Common myeloid progenitor, CD34-positive (primary cell): ENCODE results near the gene ATP6V0B.

Source experiments
- CTCF ChIA-PET: fragments of 350-600 bp; sonication (Branson Sonifier 250); formaldehyde crosslinking; loops from one replicate; lab custom pipeline; 2021; ENCODE audit warnings: antibody characterized with exemption; lab: Charles Lee
- POLR2A ChIA-PET: fragments of 350-600 bp; sonication (Branson Sonifier 250); formaldehyde crosslinking; loops from one replicate; lab custom pipeline; 2021; ENCODE audit warnings: antibody characterized with exemption; lab: Charles Lee
- DNase-seq, 3 donors: peaks; one replicate each; pipeline versions ENCODE4 v3.0.0 to v3.0.0-alpha.2; 2013
- H3K27ac ChIP-seq, 2 experiments: 1 replicate in 1 of 2; 2 replicates in 1 of 2; pipeline ENCODE4 v1.7.0; 2013; ENCODE audit warnings: inconsistent platforms in 2 of 2, low read length in 2 of 2, mild to moderate bottlenecking in 2 of 2, low read depth in 1 of 2, moderate library complexity in 1 of 2; ENCODE audit not compliant: severe bottlenecking in 2 of 2, insufficient read depth in 1 of 2, poor library complexity in 1 of 2
- H3K27me3 ChIP-seq, 5 experiments: replicated peaks in 2 of 5; 1 replicate in 3 of 5; 2 replicates in 2 of 5; pipeline versions ENCODE4 v1.6.1 to v1.7.0; 2013; ENCODE audit warnings: low read length in 4 of 5, mild to moderate bottlenecking in 2 of 5, moderate library complexity in 2 of 5, inconsistent platforms in 1 of 5; ENCODE audit not compliant: insufficient read depth in 5 of 5, control insufficient read depth in 4 of 5
- H3K36me3 ChIP-seq, 4 experiments: 1 replicate in 2 of 4; 2 replicates in 2 of 4; pipeline versions ENCODE4 v1.6.1 to v1.7.0; 2013; ENCODE audit warnings: low read length in 3 of 4, control low read depth in 1 of 4, mild to moderate bottlenecking in 1 of 4; ENCODE audit not compliant: control insufficient read depth in 4 of 4, insufficient read depth in 4 of 4
- H3K4me1 ChIP-seq, 4 experiments: 1 replicate in 3 of 4; 2 replicates in 1 of 4; pipeline versions ENCODE4 v1.6.1 to v1.7.1; 2013; ENCODE audit warnings: low read length in 3 of 4, mild to moderate bottlenecking in 3 of 4, control low read depth in 1 of 4, inconsistent platforms in 1 of 4, moderate library complexity in 1 of 4; ENCODE audit not compliant: control insufficient read depth in 4 of 4, insufficient read depth in 4 of 4; ENCODE audit errors: control extremely low read depth in 1 of 4
- H3K4me3 ChIP-seq, 7 experiments: 1 replicate in 4 of 7; 2 replicates in 3 of 7; pipeline versions ENCODE4 v1.5.1 to v1.7.0; 2013; ENCODE audit warnings: mild to moderate bottlenecking in 7 of 7, low read length in 6 of 7, moderate library complexity in 6 of 7, inconsistent platforms in 2 of 7, low read depth in 2 of 7, control low read depth in 1 of 7; ENCODE audit not compliant: insufficient read depth in 4 of 7, control insufficient read depth in 1 of 7; ENCODE audit errors: extremely low read depth in 1 of 7
- H3K9me3 ChIP-seq, 5 experiments: 1 replicate in 4 of 5; 2 replicates in 1 of 5; pipeline versions ENCODE4 v1.6.1 to v1.7.1; 2013; ENCODE audit warnings: low read length in 4 of 5, mild to moderate bottlenecking in 2 of 5, inconsistent platforms in 1 of 5, low read depth in 1 of 5, moderate library complexity in 1 of 5; ENCODE audit not compliant: control insufficient read depth in 4 of 5, insufficient read depth in 2 of 5; ENCODE audit errors: control extremely low read depth in 1 of 5
- whole genome bisulfite sequencing: methylation state at CpG from one replicate; pipeline ENCODE4 v1.1.5; 2013; ENCODE audit not compliant: insufficient coverage; 5-methylcytosine and 5-hydroxymethylcytosine counted together

Gene ATP6V0B

DNA sequence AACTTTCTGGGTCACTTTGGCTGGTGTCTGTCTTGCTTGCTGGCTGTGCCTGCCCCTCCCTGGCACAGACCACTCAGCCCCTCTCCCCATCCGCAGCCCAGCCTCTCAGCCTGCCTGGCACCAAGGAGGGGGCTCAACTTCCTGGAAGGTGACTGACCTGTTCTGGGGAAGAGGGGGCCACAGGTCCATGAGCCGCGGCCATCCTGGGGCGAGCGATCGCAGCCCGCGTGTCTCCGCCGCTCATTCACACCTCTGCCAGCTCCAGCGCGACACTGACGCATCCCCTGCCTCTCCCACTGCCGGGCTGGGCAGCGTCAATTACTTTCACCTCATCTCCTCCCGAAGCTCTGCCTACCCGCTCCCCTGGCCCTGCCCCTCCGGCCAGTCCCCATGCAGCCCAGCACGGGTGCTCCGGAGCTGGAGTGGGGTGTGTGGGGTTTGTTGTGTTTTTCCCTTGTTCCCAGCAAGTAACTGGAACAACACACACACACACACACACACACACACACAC, 42.2 kb downstream of the ATP6V0B start:
- ChIA-PET CTCF (interaction anchor here (1.0 to 7.2 kb wide), 4 partner anchors 12 to 26 kb away, joined by 4 to 51 read pairs (median 22); no protein-coding TSS in a partner anchor), POLR2A (no interaction called here)
- H3K4me1 ChIP-seq = peaks cover 0 to 25% (median 23%) of the 10 kb centered on the region in 4 experiments
- DNase-seq = no peak
- H3K36me3 ChIP-seq = no peaks in the 10 kb centered on the region
- no peak overlapping the region for H3K4me3 ChIP-seq
- H3K9me3 ChIP-seq = no peaks in the 10 kb centered on the region
- no peaks in the 10 kb centered on the region for H3K27me3 ChIP-seq
- WGBS = 99% methylated on average over 11 of the region's 20 CpGs
- no peak overlapping the region for H3K27ac ChIP-seq

DNA sequence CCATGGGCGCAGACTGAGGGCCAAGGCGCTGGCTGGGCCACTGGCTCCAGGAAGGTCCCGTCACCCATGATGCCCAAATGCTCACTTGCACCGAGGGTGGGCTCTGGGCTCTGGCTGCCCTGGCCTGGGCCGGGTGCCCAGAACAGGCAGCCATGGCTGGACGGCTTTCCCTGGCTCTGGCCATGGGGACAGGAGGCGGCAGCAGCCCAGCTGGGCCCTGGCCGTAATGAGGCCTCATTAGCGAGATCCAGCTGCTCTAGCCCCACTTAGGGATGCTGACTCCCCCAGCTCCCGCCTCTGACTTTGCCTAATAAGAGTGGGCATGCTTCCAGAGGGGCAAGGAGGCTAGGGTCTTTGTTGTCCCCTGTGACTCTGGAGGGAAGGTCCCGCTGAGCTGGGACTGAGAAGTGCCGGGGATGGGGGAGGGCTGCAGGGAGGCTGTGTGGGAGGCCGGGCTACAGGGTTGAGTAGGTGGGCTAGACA, 44.7 kb downstream of the ATP6V0B start:
- POLR2A ChIA-PET = no interaction called here
- CTCF ChIA-PET = interaction anchor here (6.7 to 7.2 kb wide), 3 partner anchors 14 to 16 kb away, joined by 38 to 51 read pairs (median 43); no protein-coding TSS in a partner anchor
- Histone ChIP-seq H3K4me1 (peaks cover 0 to 3% (median under 1%) of the 10 kb centered on the region in 4 experiments), H3K36me3 (no peaks in the 10 kb centered on the region), H3K4me3 (no peak overlapping the region), H3K9me3 (no peaks in the 10 kb centered on the region), H3K27ac (no peak overlapping the region), H3K27me3 (no peaks in the 10 kb centered on the region)
- WGBS = 98% methylated on average over 7 of the region's 13 CpGs
- DNase-seq = no peak

DNA sequence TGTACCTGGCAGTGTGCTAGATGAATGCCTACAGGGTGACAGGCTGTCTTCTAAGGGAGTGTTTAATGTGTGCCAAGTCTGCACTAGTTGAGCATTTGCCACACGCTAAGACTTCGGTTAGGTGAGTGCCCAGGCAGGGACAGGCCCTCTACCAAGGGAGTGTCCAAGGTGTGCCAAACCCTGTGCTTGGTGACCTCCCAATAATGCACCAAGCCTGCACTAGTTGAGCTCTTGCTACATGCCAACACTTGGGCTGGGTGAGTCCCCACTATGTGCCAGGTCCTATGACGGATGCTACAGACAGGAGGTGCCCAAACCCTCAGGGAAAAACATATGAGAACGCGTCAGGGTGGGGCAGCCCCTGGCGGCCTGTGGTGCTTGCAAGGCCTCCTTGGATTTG, 45.7 kb downstream of the ATP6V0B start:
- Histone ChIP-seq H3K9me3 (no peaks in the 10 kb centered on the region), H3K27ac (no peak overlapping the region), H3K27me3 (no peaks in the 10 kb centered on the region), H3K36me3 (no peaks in the 10 kb centered on the region), H3K4me1 (no peaks in the 10 kb centered on the region), H3K4me3 (no peak overlapping the region)
- CTCF ChIA-PET = interaction anchor here (1.1 to 7.2 kb wide), 3 partner anchors 11 to 15 kb away, joined by 3 to 43 read pairs (median 38); partner anchors contain the start of gene SLC6A9
- no peak for DNase-seq
- POLR2A ChIA-PET = no interaction called here
- 78% methylated on average over 6 of the region's 6 CpGs for WGBS

DNA sequence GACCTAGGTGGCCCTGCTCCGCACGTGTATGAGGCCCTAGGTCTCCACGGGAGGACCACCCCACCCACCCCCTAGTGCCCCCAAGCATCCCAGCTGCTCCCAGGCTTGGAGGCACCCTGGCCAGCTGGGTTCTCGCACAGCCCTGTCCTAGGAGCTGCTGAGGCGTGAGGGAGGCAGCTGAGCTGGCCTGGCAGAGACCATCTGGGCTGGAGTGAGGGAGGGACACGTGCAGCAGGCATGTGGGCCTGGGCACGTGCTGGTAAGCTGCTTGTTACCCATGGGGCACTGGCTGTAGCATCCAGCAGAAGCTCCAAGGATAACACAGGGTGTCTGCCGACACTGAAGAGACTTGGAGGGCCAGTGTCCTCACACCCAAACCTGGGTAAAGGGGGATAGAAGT, 46.4 kb downstream of the ATP6V0B start:
- no peak overlapping the region for H3K4me3 ChIP-seq
- no peaks in the 10 kb centered on the region for H3K4me1 ChIP-seq
- DNase-seq = no peak
- 100% methylated on average over 4 of the region's 8 CpGs for WGBS
- no peaks in the 10 kb centered on the region for H3K27me3 ChIP-seq
- no peaks in the 10 kb centered on the region for H3K9me3 ChIP-seq
- H3K36me3 ChIP-seq = no peaks in the 10 kb centered on the region
- POLR2A ChIA-PET = no interaction called here
- no peak overlapping the region for H3K27ac ChIP-seq
- CTCF ChIA-PET = interaction anchor here (1.1 to 7.2 kb wide), 4 partner anchors 10 to 25 kb away, joined by 3 to 43 read pairs (median 21); partner anchors contain the start of gene SLC6A9

DNA sequence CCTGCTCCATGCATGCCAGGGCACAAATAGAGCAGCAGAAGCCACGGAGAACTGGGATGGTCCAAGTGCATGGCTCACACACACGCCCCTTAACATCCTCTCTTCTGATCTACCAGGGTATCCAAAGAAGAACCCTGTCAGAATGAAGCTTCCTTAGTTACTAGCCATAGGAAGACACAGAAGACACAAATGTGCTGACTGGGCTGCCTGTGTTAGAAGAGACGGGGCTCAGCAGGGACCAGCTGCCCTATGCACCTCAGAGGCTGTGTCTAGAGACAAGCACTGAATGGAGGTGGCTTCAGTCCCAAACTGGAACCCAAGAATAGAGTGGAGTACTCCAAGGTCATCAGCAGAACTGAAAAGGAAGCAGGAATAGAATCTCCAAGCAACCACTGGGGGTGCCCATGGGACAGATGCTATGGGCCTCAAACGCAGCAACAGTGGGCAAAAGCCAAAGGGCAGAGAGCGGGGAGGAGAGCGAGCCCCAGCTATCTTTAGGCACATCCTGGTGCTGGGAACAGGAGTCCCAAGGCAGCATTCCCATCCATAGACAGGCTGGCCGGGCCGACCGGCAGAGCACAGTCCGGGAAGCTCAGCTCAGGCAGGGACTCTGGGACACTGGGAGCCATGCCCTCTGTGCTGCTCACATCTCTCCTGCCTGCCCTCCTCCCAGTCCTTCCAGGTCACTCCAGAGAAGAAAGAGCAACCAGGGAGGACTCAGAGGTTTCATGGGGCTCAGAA, 47.0 kb downstream of the ATP6V0B start:
- Histone ChIP-seq H3K27me3 (no peaks in the 10 kb centered on the region), H3K4me1 (no peaks in the 10 kb centered on the region), H3K9me3 (no peaks in the 10 kb centered on the region), H3K36me3 (no peaks in the 10 kb centered on the region), H3K27ac (no peak overlapping the region), H3K4me3 (no peak overlapping the region)
- no peak for DNase-seq
- WGBS = 96% methylated on average over 10 of the region's 10 CpGs
- ChIA-PET CTCF (interaction anchor here (1.1 to 7.2 kb wide), 4 partner anchors 10 to 24 kb away, joined by 3 to 43 read pairs (median 21); partner anchors contain the start of gene SLC6A9), POLR2A (no interaction called here)

DNA sequence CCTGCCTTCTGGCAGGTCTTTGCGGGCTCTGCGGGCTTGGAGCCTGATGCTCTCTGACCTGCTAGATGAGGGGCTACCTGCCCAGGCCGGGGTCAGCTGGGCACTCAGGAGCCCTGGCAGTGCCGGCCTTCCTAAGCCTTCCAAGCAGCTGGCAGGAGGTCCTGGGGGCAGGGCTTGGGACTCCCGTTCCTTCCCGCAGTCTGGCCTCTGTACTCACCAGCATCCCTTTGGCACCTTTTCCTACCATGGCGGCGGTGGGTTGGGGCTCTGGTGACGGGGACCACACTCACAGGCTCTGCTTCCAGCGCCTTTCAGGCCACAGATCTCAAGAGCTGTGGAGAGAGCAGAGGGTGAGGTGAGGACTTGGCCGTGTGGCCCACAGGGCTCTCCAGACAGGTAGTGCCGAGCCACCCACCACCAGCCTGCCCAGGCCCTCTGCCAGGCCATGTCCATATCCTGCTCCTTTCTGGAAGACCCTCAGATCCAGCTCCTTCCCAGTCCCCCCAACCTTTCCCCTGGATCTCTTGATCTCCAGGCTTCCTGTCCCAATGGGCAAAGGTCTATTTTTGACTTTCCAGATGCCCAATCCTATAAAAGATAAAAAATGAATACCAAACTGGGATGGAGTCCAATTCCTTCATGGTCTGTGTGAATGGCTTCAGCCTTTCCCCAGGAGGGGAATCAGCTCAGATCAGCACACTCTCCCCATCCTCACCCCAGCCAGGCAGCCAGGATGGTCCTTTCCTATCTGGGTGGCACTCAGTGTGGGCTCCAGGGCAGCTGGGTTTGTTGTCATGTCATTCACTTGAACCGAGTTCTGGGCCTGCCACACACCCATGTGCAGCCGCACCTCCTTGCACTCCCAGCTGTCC, 49.5 kb downstream of the ATP6V0B start:
- no peak overlapping the region for H3K27ac ChIP-seq
- no peak for DNase-seq
- WGBS = 95% methylated on average over 12 of the region's 14 CpGs
- H3K4me1 ChIP-seq = peaks cover 0 to 6% (median 3%) of the 10 kb centered on the region in 4 experiments
- CTCF ChIA-PET = interaction anchor here (1.4 to 6.7 kb wide), 3 partner anchors 10 to 89 kb away, joined by 3 to 43 read pairs (median 4); no protein-coding TSS in a partner anchor
- H3K36me3 ChIP-seq = no peaks in the 10 kb centered on the region
- H3K4me3 ChIP-seq = no peak overlapping the region
- POLR2A ChIA-PET = no interaction called here
- H3K27me3 ChIP-seq = no peaks in the 10 kb centered on the region
- no peaks in the 10 kb centered on the region for H3K9me3 ChIP-seq
